Testis (tissue), 3 donors: ENCODE measurements around the gene OR6Q1. TPM values are rescaled to one million over a fixed set of nuclear protein-coding genes. Genes with fewer than 3 reads are reported as not detected.

Experiments used
- DNase-seq: peaks from one replicate; pipeline ENCODE4 v3.0.0-alpha.2; 2019
- H3K27ac ChIP-seq, 2 donors: fragments of 200-600 bp; sonication (generic); one replicate each; pipeline ENCODE4 v1.5.1; 2019
- H3K27me3 ChIP-seq: fragments of 200-600 bp; sonication (generic); one replicate; pipeline ENCODE4 v1.5.1; 2019
- H3K36me3 ChIP-seq: fragments of 200-600 bp; sonication (generic); one replicate; pipeline ENCODE4 v1.5.1; 2017; ENCODE audit warnings: low read depth; ENCODE audit errors: missing control alignments
- H3K4me1 ChIP-seq: fragments of 200-600 bp; sonication (generic); one replicate; pipeline ENCODE4 v1.5.1; 2019
- H3K4me3 ChIP-seq, 2 donors: fragments of 200-600 bp; sonication (generic); one replicate each; pipeline ENCODE4 v1.5.1; 2017 to 2019
- H3K9me3 ChIP-seq: fragments of 200-600 bp; sonication (generic); one replicate; pipeline ENCODE4 v1.5.1; 2017
- POLR2A ChIP-seq: fragments of 450-650 bp; IDR thresholded peaks from one replicate; pipeline ENCODE4 v1.6.1; 2017; ENCODE audit warnings: antibody characterized with exemption, mild to moderate bottlenecking, moderate library complexity
- WGBS, 2 donors: methylation state at CpG; one replicate each; pipeline ENCODE4 v1.1.5; 2018; 5-methylcytosine and 5-hydroxymethylcytosine counted together
- intact Hi-C: fragments of 100-400 bp; cut with DNase I; formaldehyde crosslinking; loops from one replicate; pipeline ENCODE4 v1.15.1; 2023; ENCODE audit warnings: low total_unique reads
- polyA plus RNA-seq: library from polyadenylated mRNA; stranded (reverse); fragments of 350-450 nt; fragmentation: Illumina TruSeq; extraction: RNeasy Lipid Tissue Mini Kit (QIAGEN cat#74804); gene quantifications from one replicate; pipeline ENCODE4 v1.2.3, GENCODE V29; 2014; ENCODE audit warnings: low read depth, low replicate concordance; ENCODE audit not compliant: insufficient read depth
- small RNA-seq, 2 donors: library from RNA; depleted of rRNA; stranded (forward); fragments of <200 nt; gene quantifications; one replicate each; pipeline ENCODE3, GENCODE V24; 2016
- total RNA-seq, 2 donors: library from RNA; depleted of rRNA; stranded (reverse); fragments of >200 nt; gene quantifications; one replicate each; pipeline ENCODE4 v1.2.3, GENCODE V29; 2016
- TF ChIP-seq, protein P1 (sequence below), 3 experiments: fragments of 450-650 bp in 2 of 3; fragments of 200-600 bp in 1 of 3; sonication (generic) in 1 of 3; IDR thresholded peaks; one replicate each; pipeline ENCODE4 v1.5.1; 2016 to 2019; ENCODE audit warnings: antibody characterized with exemption in 3 of 3, mild to moderate bottlenecking in 2 of 3, moderate library complexity in 1 of 3

Gene OR6Q1
- total and polyA plus RNA-seq, 3 donors from 2014 or later: 0.31 TPM; not detected in 2

DNA sequence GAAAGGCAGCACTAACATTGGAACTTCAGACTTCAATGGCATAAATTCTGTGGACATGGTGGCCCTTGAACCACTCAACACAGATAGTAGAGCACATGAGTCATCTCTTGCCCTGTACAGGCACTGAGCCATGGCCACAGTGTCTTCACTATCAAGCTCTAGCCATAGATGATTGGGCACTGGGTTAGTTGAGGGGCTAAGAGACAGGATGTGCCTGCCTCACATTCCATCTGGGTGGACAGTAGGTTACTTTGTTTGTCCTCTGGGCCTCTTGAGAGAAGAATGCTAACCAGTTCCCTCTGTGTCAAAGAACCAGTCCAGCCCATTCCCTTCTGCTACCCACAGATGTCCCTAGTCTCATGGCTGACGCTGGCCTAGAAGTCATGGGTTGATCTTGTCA, 39.8 kb downstream of the OR6Q1 start:
- intact Hi-C loops: no loop called here
- no peaks in the 10 kb centered on the region for H3K4me1 ChIP-seq
- TF ChIP-seq, protein P1, sequence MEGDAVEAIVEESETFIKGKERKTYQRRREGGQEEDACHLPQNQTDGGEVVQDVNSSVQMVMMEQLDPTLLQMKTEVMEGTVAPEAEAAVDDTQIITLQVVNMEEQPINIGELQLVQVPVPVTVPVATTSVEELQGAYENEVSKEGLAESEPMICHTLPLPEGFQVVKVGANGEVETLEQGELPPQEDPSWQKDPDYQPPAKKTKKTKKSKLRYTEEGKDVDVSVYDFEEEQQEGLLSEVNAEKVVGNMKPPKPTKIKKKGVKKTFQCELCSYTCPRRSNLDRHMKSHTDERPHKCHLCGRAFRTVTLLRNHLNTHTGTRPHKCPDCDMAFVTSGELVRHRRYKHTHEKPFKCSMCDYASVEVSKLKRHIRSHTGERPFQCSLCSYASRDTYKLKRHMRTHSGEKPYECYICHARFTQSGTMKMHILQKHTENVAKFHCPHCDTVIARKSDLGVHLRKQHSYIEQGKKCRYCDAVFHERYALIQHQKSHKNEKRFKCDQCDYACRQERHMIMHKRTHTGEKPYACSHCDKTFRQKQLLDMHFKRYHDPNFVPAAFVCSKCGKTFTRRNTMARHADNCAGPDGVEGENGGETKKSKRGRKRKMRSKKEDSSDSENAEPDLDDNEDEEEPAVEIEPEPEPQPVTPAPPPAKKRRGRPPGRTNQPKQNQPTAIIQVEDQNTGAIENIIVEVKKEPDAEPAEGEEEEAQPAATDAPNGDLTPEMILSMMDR (IDR thresholded peaks at IDR 0.05): no peak
- no peak for TF ChIP-seq POLR2A
- H3K4me3 ChIP-seq: no peak overlapping the region
- H3K27me3 ChIP-seq: no peaks in the 10 kb centered on the region
- WGBS, 2 donors: 78 to 89% methylated on average over 1 of the region's 1 CpG
- DNase-seq: no peak
- no peaks in the 10 kb centered on the region for H3K36me3 ChIP-seq
- H3K27ac ChIP-seq: no peak overlapping the region
- H3K9me3 ChIP-seq: no peaks in the 10 kb centered on the region

DNA sequence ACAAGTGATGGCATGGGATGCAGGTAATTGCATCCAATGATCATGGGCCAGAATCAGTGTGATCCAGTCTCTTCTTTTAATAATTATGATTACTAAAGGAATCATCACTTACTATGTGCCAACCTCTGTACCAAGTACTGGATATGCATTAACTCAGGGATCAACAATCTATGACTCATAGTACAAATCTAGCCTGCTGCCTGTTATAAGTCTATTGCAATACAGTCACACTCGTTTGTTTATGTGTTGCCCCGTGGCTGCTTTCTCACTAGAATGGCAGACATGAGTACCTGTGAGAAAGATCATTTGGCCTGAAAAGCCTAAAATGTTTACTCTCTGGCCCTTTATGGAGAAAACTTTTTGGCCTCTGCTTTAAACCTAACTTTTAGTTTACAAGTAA, 45.0 kb downstream of the OR6Q1 start:
- Histone ChIP-seq H3K4me1 (no peaks in the 10 kb centered on the region), H3K4me3 (no peak overlapping the region), H3K9me3 (no peaks in the 10 kb centered on the region), H3K27me3 (no peaks in the 10 kb centered on the region), H3K27ac (no peak overlapping the region), H3K36me3 (no peaks in the 10 kb centered on the region)
- DNase-seq: no peak
- TF ChIP-seq, protein P1 (IDR thresholded peaks at IDR 0.05): no peak
- TF ChIP-seq POLR2A: no peak
- intact Hi-C loops: no loop called here
- 37 to 42% methylated on average over 2 of the region's 2 CpGs for WGBS, 2 donors

Small RNA genes lying within 50 kb of the gene (small RNA-seq; reads per million reads assigned to genes)
- gene RNU6-899P: 0 reads per million in 2 donors

Other genes with a start within 250 kb of the OR6Q1 start
- under 1 TPM; 0.12 to 0.71 TPM for gene OR9Q1, start 7.1 kb upstream of the OR6Q1 start, total RNA-seq
- gene OR9Q1, start 7.1 kb upstream of the OR6Q1 start, polyA plus RNA-seq: 0.15 TPM
- not detected for gene OR9I1, start 94.6 kb downstream of the OR6Q1 start, total RNA-seq
- not detected for gene OR9I1, start 94.6 kb downstream of the OR6Q1 start, polyA plus RNA-seq
- gene OR9Q2, start 158.1 kb downstream of the OR6Q1 start, total RNA-seq: under 1 TPM; 0.16 to 0.43 TPM
- not detected for gene OR9Q2, start 158.1 kb downstream of the OR6Q1 start, polyA plus RNA-seq
- gene OR1S2, start 173.2 kb downstream of the OR6Q1 start, total RNA-seq: not detected
- not detected for gene OR1S2, start 173.2 kb downstream of the OR6Q1 start, polyA plus RNA-seq
- not detected for gene OR1S1, start 181.8 kb downstream of the OR6Q1 start, total RNA-seq
- not detected for gene OR1S1, start 181.8 kb downstream of the OR6Q1 start, polyA plus RNA-seq
- not detected for gene OR10Q1, start 198.0 kb downstream of the OR6Q1 start, total RNA-seq
- not detected for gene OR10Q1, start 198.0 kb downstream of the OR6Q1 start, polyA plus RNA-seq
- gene OR10W1, start 237.3 kb downstream of the OR6Q1 start, total RNA-seq: not detected
- not detected for gene OR10W1, start 237.3 kb downstream of the OR6Q1 start, polyA plus RNA-seq